ENCODE results near the gene SCP2.
A peak's percentile ranks its signal among the peaks of the same experiment; 100 is the strongest.

Gene SCP2

DNA sequence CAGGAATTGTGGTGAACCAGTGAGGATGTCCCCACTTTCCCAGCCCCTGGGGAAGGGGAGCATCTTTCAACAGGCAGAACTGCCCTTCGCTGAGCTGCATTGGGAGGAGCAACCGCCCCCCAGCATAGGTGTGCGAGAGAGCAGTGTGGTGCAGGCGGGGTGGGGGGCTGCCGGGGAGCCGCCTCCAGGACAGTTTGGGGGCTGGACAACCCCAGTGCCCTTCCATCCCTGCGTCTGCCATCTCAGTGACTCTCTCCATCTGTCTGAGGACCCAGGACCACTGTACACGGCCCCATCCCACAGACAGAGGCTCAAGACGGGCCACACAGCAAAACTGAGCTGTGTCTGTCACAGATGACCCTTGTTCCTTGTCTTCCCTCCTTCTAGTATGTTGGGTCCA, 149.1 kb downstream of the SCP2 start:
- no peaks in the 10 kb centered on the region for H3K27me3 ChIP-seq (ENCODE audit: insufficient read depth, poor library complexity, severe bottlenecking)
- ATAC-seq (ENCODE audit: low read depth) (no peak), DNase-seq (ENCODE audit: low spot score) (peak; percentile 34)
- no peaks in the 10 kb centered on the region for H3K9me3 ChIP-seq (ENCODE audit: severe bottlenecking)
- no peaks in the 10 kb centered on the region for H3K4me1 ChIP-seq (ENCODE audit: insufficient read depth, poor library complexity, severe bottlenecking)
- no peaks in the 10 kb centered on the region for H3K36me3 ChIP-seq (ENCODE audit: low read depth)
- no peak overlapping the region for H3K27ac ChIP-seq (ENCODE audit: poor library complexity, severe bottlenecking)
- no peak for TF ChIP-seq CTCF (IDR thresholded peaks at IDR 0.05; ENCODE audit: poor library complexity, severe bottlenecking)
- H3K4me3 ChIP-seq (ENCODE audit: severe bottlenecking), result no peak overlapping the region

DNA sequence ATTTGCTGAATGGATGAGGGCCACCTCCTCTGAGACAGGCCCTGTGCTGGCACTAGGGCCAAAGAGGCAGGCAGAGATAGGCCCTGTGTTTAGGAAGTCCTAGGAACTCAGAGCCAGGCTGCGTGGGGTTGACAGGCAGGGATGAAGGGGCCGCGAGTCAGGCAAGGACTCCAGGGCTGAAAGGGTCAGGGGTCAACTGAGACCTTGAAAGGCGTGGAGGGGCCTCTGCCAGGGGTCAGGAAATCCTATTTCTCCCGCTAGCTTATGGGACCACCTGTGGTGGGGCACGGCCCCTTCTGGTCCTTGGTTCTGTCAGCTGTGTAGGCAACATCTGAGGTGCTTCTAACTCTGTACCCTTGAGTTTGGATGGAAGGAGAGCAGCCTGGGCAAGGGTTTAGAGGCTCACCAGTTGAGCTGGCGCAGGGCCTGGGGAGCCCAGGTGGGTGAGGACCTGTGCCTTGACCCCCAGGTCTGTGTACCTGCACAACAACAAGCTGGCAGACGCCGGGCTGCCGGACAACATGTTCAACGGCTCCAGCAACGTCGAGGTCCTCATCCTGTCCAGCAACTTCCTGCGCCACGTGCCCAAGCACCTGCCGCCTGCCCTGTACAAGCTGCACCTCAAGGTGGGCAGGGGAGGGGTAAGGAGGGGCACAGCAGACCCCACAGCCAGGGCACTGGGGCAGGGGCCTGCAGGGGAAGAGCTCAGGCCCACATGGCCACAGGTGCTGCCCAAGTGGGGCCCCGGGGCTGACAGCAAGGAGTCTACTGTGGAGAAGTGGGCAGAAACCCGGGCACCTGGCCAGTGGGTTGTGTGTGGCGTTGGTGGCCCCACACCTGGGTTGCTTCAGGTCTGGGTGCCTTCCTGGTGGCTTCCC, 149.9 kb downstream of the SCP2 start:
- H3K9me3 ChIP-seq (ENCODE audit: severe bottlenecking), result no peaks in the 10 kb centered on the region
- no peak overlapping the region for H3K27ac ChIP-seq (ENCODE audit: poor library complexity, severe bottlenecking)
- no peak overlapping the region for H3K4me3 ChIP-seq (ENCODE audit: severe bottlenecking)
- DNase-seq (ENCODE audit: low spot score) (peak; percentile 48), ATAC-seq (ENCODE audit: low read depth) (no peak)
- no peaks in the 10 kb centered on the region for H3K4me1 ChIP-seq (ENCODE audit: insufficient read depth, poor library complexity, severe bottlenecking)
- no peaks in the 10 kb centered on the region for H3K27me3 ChIP-seq (ENCODE audit: insufficient read depth, poor library complexity, severe bottlenecking)
- no peaks in the 10 kb centered on the region for H3K36me3 ChIP-seq (ENCODE audit: low read depth)
- no peak for TF ChIP-seq CTCF (IDR thresholded peaks at IDR 0.05; ENCODE audit: poor library complexity, severe bottlenecking)

- H3K27ac ChIP-seq (ENCODE audit: poor library complexity, severe bottlenecking), result no peak overlapping the region
- H3K9me3 ChIP-seq (ENCODE audit: severe bottlenecking), result no peaks in the 10 kb centered on the region
- no peaks in the 10 kb centered on the region for H3K4me1 ChIP-seq (ENCODE audit: insufficient read depth, poor library complexity, severe bottlenecking)
- H3K4me3 ChIP-seq (ENCODE audit: severe bottlenecking), result no peak overlapping the region
- no peaks in the 10 kb centered on the region for H3K27me3 ChIP-seq (ENCODE audit: insufficient read depth, poor library complexity, severe bottlenecking)
- TF ChIP-seq CTCF (IDR thresholded peaks at IDR 0.05; ENCODE audit: poor library complexity, severe bottlenecking), result no peak
- no peaks in the 10 kb centered on the region for H3K36me3 ChIP-seq (ENCODE audit: low read depth)
- DNase-seq (ENCODE audit: low spot score) (peak; percentile 42), ATAC-seq (ENCODE audit: low read depth) (no peak)
Measured at GRCh38 chr1:53077599-53077965, 150.5 kb downstream of the SCP2 start.

GRCh38 chr1:53078333-53079101, 151.4 kb downstream of the SCP2 start:
- Histone ChIP-seq H3K4me3 (ENCODE audit: severe bottlenecking) (no peak overlapping the region), H3K27me3 (ENCODE audit: insufficient read depth, poor library complexity, severe bottlenecking) (no peaks in the 10 kb centered on the region)
- TF ChIP-seq CTCF (IDR thresholded peaks at IDR 0.05; ENCODE audit: poor library complexity, severe bottlenecking), result no peak

More at GRCh38 chr1:53078333-53079101, 151.4 kb downstream of the SCP2 start:
- no peak overlapping the region for H3K27ac ChIP-seq (ENCODE audit: poor library complexity, severe bottlenecking)
- DNase-seq (ENCODE audit: low spot score), result peak; percentile 59
- H3K36me3 ChIP-seq (ENCODE audit: low read depth), result no peaks in the 10 kb centered on the region
- no peaks in the 10 kb centered on the region for H3K9me3 ChIP-seq (ENCODE audit: severe bottlenecking)
- ATAC-seq (ENCODE audit: low read depth), result no peak
- H3K4me1 ChIP-seq (ENCODE audit: insufficient read depth, poor library complexity, severe bottlenecking), result no peaks in the 10 kb centered on the region

All from RWPE2 (cell line).